Mesothelial cell of epicardium (in vitro differentiated cells): ENCODE data around the gene SKA3. TPM values are rescaled to one million over a fixed set of nuclear protein-coding genes. Genes with fewer than 3 reads are reported as not detected.
"Not testable (repeated sequence)": the region's sequence is repeated elsewhere in the genome, so short reads cannot be mapped to it uniquely, and the experiment has no call there.

Source experiments
- DNase-seq, 2 experiments: peaks; one replicate each; pipeline ENCODE4 v3.0.0; 2021; ENCODE audit warnings: low spot score in 2 of 2; ENCODE audit not compliant: unreplicated experiment in 2 of 2
- H3K27ac Mint-ChIP-seq: 2 replicates; pipeline ENCODE4 v1.8.0; 2021; ENCODE audit warnings: mixed read lengths
- H3K27me3 Mint-ChIP-seq: 2 replicates; pipeline ENCODE4 v1.8.0; 2021; ENCODE audit warnings: low read depth, mixed read lengths
- H3K36me3 Mint-ChIP-seq: 2 replicates; pipeline ENCODE4 v1.8.0; 2021; ENCODE audit warnings: mixed read lengths
- H3K4me1 Mint-ChIP-seq: 2 replicates; pipeline ENCODE4 v1.8.0; 2021; ENCODE audit warnings: mixed read lengths
- H3K4me3 Mint-ChIP-seq: 2 replicates; pipeline ENCODE4 v1.8.0; 2021; ENCODE audit warnings: mild to moderate bottlenecking, moderate library complexity, mixed read lengths
- H3K9me3 Mint-ChIP-seq: 2 replicates; pipeline ENCODE4 v1.8.0; 2021; ENCODE audit warnings: mixed read lengths
- CTCF ChIP-seq: fragments of 200-600 bp; sonication (generic); IDR thresholded peaks from one replicate; pipeline ENCODE4 v1.5.0; 2021; ENCODE audit warnings: antibody characterized with exemption; ENCODE audit not compliant: unreplicated experiment
- total RNA-seq: library from RNA; stranded (reverse); gene quantifications from 3 replicates; pipeline ENCODE4 v1.2.1, GENCODE V29; 2021

Gene SKA3
- total RNA-seq, 1 donor from 2014 or later, result 9.3 TPM

- Mint-ChIP-seq H3K4me1 (no peaks in the 10 kb centered on the region), H3K36me3 (no peaks in the 10 kb centered on the region), H3K27me3 (peaks cover 6% of the 10 kb centered on the region), H3K27ac (no peak overlapping the region), H3K4me3 (no peak overlapping the region), H3K9me3 (peaks cover 20% of the 10 kb centered on the region)
- TF ChIP-seq CTCF, result no peak
- no peak for DNase-seq
Observed at GRCh38 chr13:21216332-21216731, 40.0 kb upstream of the SKA3 start.

- DNase-seq, H3K27me3 Mint-ChIP-seq, H3K4me1 Mint-ChIP-seq, H3K4me3 Mint-ChIP-seq, H3K36me3 Mint-ChIP-seq, H3K27ac Mint-ChIP-seq: not testable (repeated sequence)
- peaks cover 19% of the 10 kb centered on the region for H3K9me3 Mint-ChIP-seq
Observed at GRCh38 chr13:21215419-21215818, 39.1 kb upstream of the SKA3 start.

- no peak for TF ChIP-seq CTCF
- no peak overlapping the region for H3K27ac Mint-ChIP-seq
- peaks cover 19% of the 10 kb centered on the region for H3K9me3 Mint-ChIP-seq
- no peaks in the 10 kb centered on the region for H3K4me1 Mint-ChIP-seq
- DNase-seq, result no peak
- no peaks in the 10 kb centered on the region for H3K36me3 Mint-ChIP-seq
- H3K4me3 Mint-ChIP-seq, result no peak overlapping the region
- peaks cover 9% of the 10 kb centered on the region for H3K27me3 Mint-ChIP-seq
Observed at GRCh38 chr13:21212138-21212775, 35.9 kb upstream of the SKA3 start.

GRCh38 chr13:21208652-21209154 is 32.4 kb upstream of the SKA3 start:
- no peak overlapping the region for H3K4me3 Mint-ChIP-seq
- no peak overlapping the region for H3K27ac Mint-ChIP-seq
- H3K4me1 Mint-ChIP-seq, result no peaks in the 10 kb centered on the region
- no peaks in the 10 kb centered on the region for H3K36me3 Mint-ChIP-seq
- peaks cover 9% of the 10 kb centered on the region for H3K27me3 Mint-ChIP-seq
- DNase-seq, result no peak
- H3K9me3 Mint-ChIP-seq, result peaks cover 23% of the 10 kb centered on the region
- no peak for TF ChIP-seq CTCF

- peaks cover 25% of the 10 kb centered on the region for H3K9me3 Mint-ChIP-seq
- H3K4me1 Mint-ChIP-seq, result no peaks in the 10 kb centered on the region
- no peak for TF ChIP-seq CTCF
- DNase-seq, result no peak
- no peak overlapping the region for H3K4me3 Mint-ChIP-seq
- no peaks in the 10 kb centered on the region for H3K27me3 Mint-ChIP-seq
- H3K27ac Mint-ChIP-seq, result no peak overlapping the region
- no peaks in the 10 kb centered on the region for H3K36me3 Mint-ChIP-seq
Observed at GRCh38 chr13:21202767-21203531, 26.6 kb upstream of the SKA3 start.

GRCh38 chr13:21201456-21202190 is 25.3 kb upstream of the SKA3 start:
- peaks cover 25% of the 10 kb centered on the region for H3K9me3 Mint-ChIP-seq
- H3K36me3 Mint-ChIP-seq, H3K4me1 Mint-ChIP-seq, H3K27me3 Mint-ChIP-seq, DNase-seq, H3K4me3 Mint-ChIP-seq, H3K27ac Mint-ChIP-seq: not testable (repeated sequence)

GRCh38 chr13:21198391-21198790 is 22.0 kb upstream of the SKA3 start:
- not testable (repeated sequence) for H3K36me3 Mint-ChIP-seq, H3K27me3 Mint-ChIP-seq, H3K4me1 Mint-ChIP-seq, DNase-seq, H3K4me3 Mint-ChIP-seq, H3K27ac Mint-ChIP-seq
- H3K9me3 Mint-ChIP-seq, result peaks cover 21% of the 10 kb centered on the region

GRCh38 chr13:21197606-21198225 is 21.4 kb upstream of the SKA3 start:
- H3K4me3 Mint-ChIP-seq, H3K27me3 Mint-ChIP-seq, H3K27ac Mint-ChIP-seq, H3K36me3 Mint-ChIP-seq, H3K4me1 Mint-ChIP-seq, DNase-seq: not testable (repeated sequence)
- peaks cover 21% of the 10 kb centered on the region for H3K9me3 Mint-ChIP-seq

GRCh38 chr13:21194756-21195155 is 18.4 kb upstream of the SKA3 start:
- H3K27ac Mint-ChIP-seq, H3K4me1 Mint-ChIP-seq, H3K4me3 Mint-ChIP-seq, DNase-seq, H3K36me3 Mint-ChIP-seq, H3K27me3 Mint-ChIP-seq, H3K9me3 Mint-ChIP-seq: not testable (repeated sequence)
